GM19238 (cell line): ENCODE data around the gene SNX21.

Source experiments
- DNase-seq: peaks from one replicate; pipeline ENCODE4 v3.0.0; 2011; ENCODE audit warnings: low spot score; ENCODE audit not compliant: insufficient read length

SNX21 gene

GRCh38 chr20:45880988-45881788 lies 47.6 kb downstream of the SNX21 start, which contains the start of gene ZSWIM1:
TSS of gene ZSWIM1 (plus strand) at chr20:45881227. CDS start at chr20:45882593, 1,366 bp downstream.
- DNase-seq: peak; percentile 98

DNA sequence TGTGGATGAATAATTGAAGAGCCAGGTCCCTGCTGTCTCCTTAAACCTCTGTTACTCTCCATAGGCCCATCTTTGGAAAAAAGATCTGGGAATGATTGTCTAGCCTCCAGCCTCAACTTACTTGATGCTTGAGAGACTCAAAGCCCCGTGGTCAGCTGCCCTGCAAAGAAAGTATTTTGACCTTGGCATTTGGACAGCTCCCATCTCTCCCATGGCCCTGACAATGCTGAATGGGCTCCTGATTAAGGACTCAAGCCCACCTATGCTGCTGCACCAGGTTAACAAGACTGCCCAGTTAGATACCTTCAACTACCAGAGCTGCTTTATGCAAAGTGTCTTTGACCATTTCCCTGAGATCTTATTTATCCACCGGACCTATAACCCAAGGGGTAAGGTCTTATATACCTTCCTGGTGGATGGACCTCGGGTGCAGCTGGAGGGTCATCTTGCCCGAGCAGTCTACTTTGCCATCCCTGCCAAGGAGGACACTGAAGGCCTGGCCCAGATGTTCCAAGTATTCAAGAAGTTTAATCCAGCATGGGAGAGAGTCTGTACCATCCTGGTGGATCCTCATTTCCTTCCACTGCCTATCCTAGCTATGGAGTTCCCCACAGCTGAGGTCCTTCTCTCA lies 49.0 kb downstream of the SNX21 start:
- no peak for DNase-seq

GRCh38 chr20:45883100-45883469 lies 49.5 kb downstream of the SNX21 start:
- DNase-seq: no peak

- no peak for DNase-seq
Observed at GRCh38 chr20:45886590-45887345, 53.2 kb downstream of the SNX21 start.

- DNase-seq: no peak
Observed at GRCh38 chr20:45887346-45887715, 53.7 kb downstream of the SNX21 start, which contains the start of gene SPATA25. TSS of gene SPATA25 (minus strand) at chr20:45887622. CDS start at chr20:45887590, 32 bp downstream.

DNA sequence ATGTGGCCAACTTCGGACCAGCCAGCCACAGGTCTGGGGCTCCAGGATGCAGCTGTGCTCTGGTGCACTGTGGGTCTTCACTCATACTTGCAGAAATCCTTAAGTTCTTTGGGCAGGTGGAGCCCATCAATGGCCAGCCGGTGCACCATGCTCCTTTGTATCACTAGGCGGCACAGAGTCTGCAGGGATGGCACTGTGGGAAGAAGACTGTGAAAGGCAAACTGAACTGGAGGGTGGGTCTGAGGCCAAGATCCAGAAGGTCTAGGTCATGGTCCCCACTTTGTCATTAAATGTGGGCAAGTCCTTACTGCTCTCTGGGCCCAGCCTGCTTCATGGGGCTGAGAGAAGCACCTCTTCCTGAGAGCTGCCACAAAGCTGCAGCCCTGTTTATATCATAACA lies 55.1 kb downstream of the SNX21 start:
- DNase-seq: no peak

GRCh38 chr20:45890077-45890984 lies 56.7 kb downstream of the SNX21 start:
- peak; percentile 36 for DNase-seq

DNA sequence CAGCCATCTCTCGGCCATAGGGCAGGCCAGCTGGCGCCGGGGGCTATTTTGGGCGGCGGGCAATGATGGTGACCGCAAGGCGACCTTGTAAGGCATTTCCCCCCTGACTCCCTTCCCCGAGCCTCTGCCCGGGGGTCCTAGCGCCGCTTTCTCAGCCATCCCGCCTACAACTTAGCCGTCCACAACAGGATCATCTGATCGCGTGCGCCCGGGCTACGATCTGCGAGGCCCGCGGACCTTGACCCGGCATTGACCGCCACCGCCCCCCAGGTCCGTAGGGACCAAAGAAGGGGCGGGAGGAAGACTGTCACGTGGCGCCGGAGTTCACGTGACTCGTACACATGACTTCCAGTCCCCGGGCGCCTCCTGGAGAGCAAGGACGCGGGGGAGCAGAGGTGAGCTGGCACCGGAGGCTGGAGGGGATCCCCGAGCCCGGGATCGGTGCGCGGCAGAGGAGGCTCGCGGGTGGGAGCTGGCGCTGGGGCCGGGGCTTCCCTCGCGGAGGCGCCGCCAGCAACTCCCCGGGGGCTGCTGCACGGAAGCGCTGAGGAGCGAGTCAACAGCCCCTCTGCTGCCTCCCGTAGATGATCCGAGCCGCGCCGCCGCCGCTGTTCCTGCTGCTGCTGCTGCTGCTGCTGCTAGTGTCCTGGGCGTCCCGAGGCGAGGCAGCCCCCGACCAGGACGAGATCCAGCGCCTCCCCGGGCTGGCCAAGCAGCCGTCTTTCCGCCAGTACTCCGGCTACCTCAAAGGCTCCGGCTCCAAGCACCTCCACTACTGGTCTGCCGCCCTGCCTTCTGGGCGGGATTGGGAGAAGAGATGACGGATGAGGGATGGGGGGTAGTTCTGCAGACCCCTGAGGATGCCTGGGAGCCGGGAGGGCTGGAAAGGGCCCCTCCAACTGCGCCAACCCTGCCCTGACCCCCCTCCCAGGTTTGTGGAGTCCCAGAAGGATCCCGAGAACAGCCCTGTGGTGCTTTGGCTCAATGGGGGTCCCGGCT lies 57.7 kb downstream of the SNX21 start, which contains the start of the genes CTSA and NEURL2:
Gene CTSA, plus strand, starts transcription at position 351 of the 999 bp plus-strand sequence. Its CDS starts 234 bp downstream, at position 585.
Gene NEURL2, minus strand, starts transcription at position 224 of the 999 bp plus-strand sequence. Its CDS starts 217 bp downstream, at position 7.
- peak; percentile 98 for DNase-seq

GRCh38 chr20:45892049-45892825 lies 58.6 kb downstream of the SNX21 start:
- DNase-seq: no peak
